H1 (cell line): Measurements from ENCODE around the gene TNKS2. TPM values are rescaled to one million over a fixed set of nuclear protein-coding genes. Genes with fewer than 3 reads are reported as not detected.

Experiments
- CTCF ChIA-PET: fragments of 300-600 bp; sonication (Branson Sonifier 250); formaldehyde crosslinking; loops from one replicate; lab custom pipeline; 2021; ENCODE audit not compliant: partially characterized antibody; lab: Charles Lee
- POLR2A ChIA-PET: fragments of 300-600 bp; sonication (Branson Sonifier 250); formaldehyde crosslinking; loops from one replicate; lab custom pipeline; 2021; ENCODE audit warnings: inconsistent platforms; ENCODE audit not compliant: partially characterized antibody; lab: Charles Lee
- DNase-seq, 2 experiments: peaks; one replicate each; pipeline versions ENCODE4 v3.0.0 to v3.0.0-alpha.2; 2010 to 2022; ENCODE audit warnings: low spot score in 2 of 2, low read depth in 1 of 2, mixed read lengths in 1 of 2
- FAIRE-seq: peaks from 2 replicates; lab custom pipeline; 2011; peaks lifted over from hg19 to GRCh38; lab: Jason Lieb, UNC
- H2AFZ ChIP-seq: 2 replicates; pipeline ENCODE4 v1.8.1; 2012; ENCODE audit warnings: low read length, inconsistent platforms
- H2AK5ac ChIP-seq: 2 replicates; pipeline ENCODE4 v1.6.1; 2013; ENCODE audit warnings: low read depth, low read length
- H2BK120ac ChIP-seq: replicated peaks from 2 replicates; pipeline ENCODE3; 2013; ENCODE audit warnings: low read depth, low read length, inconsistent platforms
- H2BK12ac ChIP-seq: 2 replicates; pipeline ENCODE4 v1.6.1; 2013; ENCODE audit warnings: low read depth, low read length
- H2BK15ac ChIP-seq: 2 replicates; pipeline ENCODE4 v1.6.1; 2013; ENCODE audit warnings: low read length
- H2BK20ac ChIP-seq: 2 replicates; pipeline ENCODE4 v1.6.1; 2013; ENCODE audit warnings: low read length
- H2BK5ac ChIP-seq: 2 replicates; pipeline ENCODE4 v1.6.1; 2013; ENCODE audit warnings: low read depth, low read length
- H3K14ac ChIP-seq: 2 replicates; pipeline ENCODE4 v1.6.1; 2013; ENCODE audit warnings: inconsistent platforms; ENCODE audit not compliant: insufficient read length
- H3K18ac ChIP-seq: 2 replicates; pipeline ENCODE4 v1.6.1; 2013; ENCODE audit warnings: low read length; ENCODE audit errors: extremely low read depth
- H3K23ac ChIP-seq: 2 replicates; pipeline ENCODE4 v1.6.1; 2013; ENCODE audit warnings: inconsistent platforms; ENCODE audit not compliant: insufficient read length
- H3K23me2 ChIP-seq: 2 replicates; pipeline ENCODE4 v1.6.1; 2013; ENCODE audit warnings: low read depth, low read length
- H3K27ac ChIP-seq: 2 replicates; pipeline ENCODE4 v1.6.1; 2011; ENCODE audit warnings: low read depth, low read length, inconsistent platforms
- H3K27me3 ChIP-seq, 4 experiments: replicated peaks in 1 of 4; 1 replicate in 1 of 4; 2 replicates in 3 of 4; pipeline versions ENCODE4 v1.6.1 to v1.8.1; 2011 to 2013; ENCODE audit warnings: low read length in 3 of 4, mild to moderate bottlenecking in 3 of 4, inconsistent platforms in 2 of 4, mixed read lengths in 2 of 4, moderate library complexity in 1 of 4; ENCODE audit not compliant: control insufficient read depth in 3 of 4, insufficient read depth in 3 of 4; ENCODE audit errors: extremely low read depth in 1 of 4
- H3K36me3 ChIP-seq, 4 experiments: 2 replicates each; pipeline versions ENCODE4 v1.6.1 to v1.8.1; 2011 to 2013; ENCODE audit warnings: mild to moderate bottlenecking in 4 of 4, low read length in 3 of 4, moderate library complexity in 2 of 4, control low read depth in 1 of 4, inconsistent platforms in 1 of 4; ENCODE audit not compliant: insufficient read depth in 4 of 4, control insufficient read depth in 2 of 4
- H3K4ac ChIP-seq: replicated peaks from 2 replicates; pipeline ENCODE3; 2013; ENCODE audit warnings: low read length, low read depth, mixed read lengths, inconsistent platforms; ENCODE audit not compliant: insufficient read length
- H3K4me1 ChIP-seq, 4 experiments: replicated peaks in 1 of 4; 1 replicate in 1 of 4; 2 replicates in 3 of 4; pipeline versions ENCODE4 v1.6.1 to v1.8.1; 2011 to 2013; ENCODE audit warnings: low read length in 3 of 4, inconsistent platforms in 2 of 4, mixed read lengths in 1 of 4; ENCODE audit not compliant: insufficient read depth in 4 of 4, control insufficient read depth in 3 of 4
- H3K4me2 ChIP-seq, 2 experiments: 2 replicates each; pipeline versions ENCODE4 v1.6.1 to v1.8.1; 2011 to 2013; ENCODE audit warnings: low read depth in 2 of 2, low read length in 2 of 2, control low read depth in 1 of 2, inconsistent platforms in 1 of 2, mild to moderate bottlenecking in 1 of 2; ENCODE audit not compliant: insufficient read depth in 1 of 2
- H3K4me3 ChIP-seq, 4 experiments: fragments of 200-600, 300-600 bp in 1 of 4; sonication (generic), shearing (Covaris generic), sonication (Bioruptor Twin) in 1 of 4; 2 replicates each; pipeline versions ENCODE4 v1.5.1 to v1.8.1; 2011 to 2016; ENCODE audit warnings: low read length in 4 of 4, low read depth in 3 of 4, control low read depth in 2 of 4, inconsistent platforms in 2 of 4, mild to moderate bottlenecking in 2 of 4, mixed read lengths in 1 of 4, moderate library complexity in 1 of 4; ENCODE audit not compliant: insufficient read depth in 2 of 4; ENCODE audit errors: extremely low read depth in 1 of 4
- H3K56ac ChIP-seq: replicated peaks from 2 replicates; pipeline ENCODE3; 2013; ENCODE audit warnings: low read depth, mild to moderate bottlenecking, mixed read lengths, low read length, inconsistent platforms; ENCODE audit not compliant: insufficient read length
- H3K79me1 ChIP-seq: 2 replicates; pipeline ENCODE4 v1.6.1; 2013; ENCODE audit warnings: low read depth, low read length, control low read depth
- H3K79me2 ChIP-seq, 2 experiments: 2 replicates each; pipeline versions ENCODE4 v1.6.1 to v1.8.1; 2012 to 2013; ENCODE audit warnings: low read length in 2 of 2, mild to moderate bottlenecking in 2 of 2, inconsistent platforms in 1 of 2; ENCODE audit not compliant: insufficient read depth in 2 of 2, control insufficient read depth in 1 of 2
- H3K9ac ChIP-seq, 4 experiments: replicated peaks in 1 of 4; 1 replicate in 1 of 4; 2 replicates in 3 of 4; pipeline versions ENCODE4 v1.6.1 to v1.8.1; 2011 to 2013; ENCODE audit warnings: low read depth in 3 of 4, low read length in 3 of 4, control low read depth in 2 of 4, mild to moderate bottlenecking in 2 of 4, moderate library complexity in 2 of 4, inconsistent platforms in 1 of 4; ENCODE audit errors: extremely low read depth in 1 of 4
- H3K9me3 ChIP-seq, 2 experiments: 2 replicates each; pipeline versions ENCODE4 v1.6.1 to v1.8.1; 2012 to 2013; ENCODE audit warnings: mild to moderate bottlenecking in 2 of 2, moderate library complexity in 2 of 2, control low read depth in 1 of 2, inconsistent platforms in 1 of 2, low read depth in 1 of 2, low read length in 1 of 2, mixed read lengths in 1 of 2; ENCODE audit not compliant: insufficient read depth in 2 of 2
- H4K20me1 ChIP-seq, 2 experiments: replicated peaks in 1 of 2; 2 replicates each; pipeline versions ENCODE3 to v1.8.1; 2011 to 2013; ENCODE audit warnings: inconsistent platforms in 2 of 2, low read length in 2 of 2, mild to moderate bottlenecking in 1 of 2; ENCODE audit not compliant: insufficient read depth in 2 of 2, control insufficient read depth in 1 of 2
- H4K5ac ChIP-seq: 2 replicates; pipeline ENCODE4 v1.6.1; 2013; ENCODE audit warnings: low read length, low read depth, mixed read lengths, inconsistent platforms; ENCODE audit not compliant: insufficient read length
- H4K8ac ChIP-seq: 2 replicates; pipeline ENCODE4 v1.8.0; 2013; ENCODE audit warnings: mild to moderate bottlenecking, moderate library complexity, low read length, inconsistent platforms; ENCODE audit not compliant: insufficient read depth; ENCODE audit errors: extremely low read depth
- H4K91ac ChIP-seq: replicated peaks from 2 replicates; pipeline ENCODE3; 2013; ENCODE audit warnings: low read length, mixed read lengths, inconsistent platforms; ENCODE audit not compliant: insufficient read length
- ASH2L ChIP-seq: fragments of 200-600, 300-600 bp; sonication (generic); IDR thresholded peaks from one replicate; pipeline ENCODE4 v1.7.1; 2017; ENCODE audit warnings: low read length
- BCL11A ChIP-seq, 2 experiments: IDR thresholded peaks; one replicate each; pipeline ENCODE4 v1.6.1; 2011; ENCODE audit warnings: low read depth in 2 of 2, low read length in 2 of 2, mild to moderate bottlenecking in 2 of 2
- CTBP2 ChIP-seq: IDR thresholded peaks from 2 replicates; pipeline ENCODE4 v1.7.0; 2011; ENCODE audit warnings: borderline replicate concordance, mild to moderate bottlenecking, moderate library complexity, mixed read lengths, low read length; ENCODE audit not compliant: insufficient read depth, insufficient read length
- EGR1 ChIP-seq: IDR thresholded peaks from 2 replicates; pipeline ENCODE4 v1.6.1; 2011; ENCODE audit warnings: low read depth, low read length, borderline replicate concordance
- EP300 ChIP-seq, 2 experiments: IDR thresholded peaks; 1 replicate in 1 of 2; 2 replicates in 1 of 2; pipeline ENCODE4 v1.6.1; 2011 to 2012; ENCODE audit warnings: low read depth in 2 of 2, low read length in 2 of 2, mild to moderate bottlenecking in 2 of 2, borderline replicate concordance in 1 of 2, inconsistent platforms in 1 of 2, moderate library complexity in 1 of 2
- JUN ChIP-seq: IDR thresholded peaks from 2 replicates; pipeline ENCODE4 v1.6.1; 2011; ENCODE audit warnings: low read depth, mild to moderate bottlenecking, improper control_type of control experiment, low read length
- KDM5A ChIP-seq: fragments of 200-600 bp; IDR thresholded peaks from 2 replicates; pipeline ENCODE4 v1.7.1; 2012; ENCODE audit warnings: mild to moderate bottlenecking, low read length, inconsistent platforms, mixed read lengths
- MAFK ChIP-seq: IDR thresholded peaks from 2 replicates; pipeline ENCODE4 v1.6.1; 2012; ENCODE audit warnings: low read depth, mild to moderate bottlenecking, improper control_type of control experiment, low read length
- PHF8 ChIP-seq: fragments of 200-600 bp; sonication (generic); conservative IDR thresholded peaks from 2 replicates; pipeline ENCODE4 v1.7.1; 2012; ENCODE audit warnings: low read depth, mild to moderate bottlenecking, inconsistent platforms, low read length, moderate library complexity
- POU5F1 ChIP-seq: IDR thresholded peaks from 2 replicates; pipeline ENCODE4 v1.6.1; 2011; ENCODE audit warnings: low read depth, mild to moderate bottlenecking, low read length, moderate library complexity
- SIRT6 ChIP-seq: IDR thresholded peaks from one replicate; pipeline ENCODE4 v1.7.1; 2012; ENCODE audit warnings: low read length, inconsistent platforms
- SP4 ChIP-seq: IDR thresholded peaks from 2 replicates; pipeline ENCODE4 v1.6.1; 2012; ENCODE audit warnings: low read length, inconsistent platforms
- SUZ12 ChIP-seq: fragments of 200-600 bp; sonication (generic); IDR thresholded peaks from 2 replicates; pipeline ENCODE4 v1.6.1; 2012; ENCODE audit warnings: mild to moderate bottlenecking, inconsistent platforms, low read length, moderate library complexity, mixed read lengths
- TCF12 ChIP-seq: IDR thresholded peaks from 2 replicates; pipeline ENCODE4 v1.6.1; 2011; ENCODE audit warnings: low read depth, mild to moderate bottlenecking, low read length
- WGBS, 2 experiments: shearing (Covaris generic) in 1 of 2; methylation state at CpG; one replicate each; pipeline versions ENCODE4 v1.1.6 to v1.1.7; 2013 to 2015; ENCODE audit warnings: low lambda C conversion rate in 2 of 2, mixed read lengths in 2 of 2, inconsistent platforms in 1 of 2, low coverage in 1 of 2, missing lambda C conversion rate in 1 of 2; ENCODE audit not compliant: insufficient replicate concordance in 2 of 2, insufficient coverage in 1 of 2, insufficient read length in 1 of 2; ENCODE audit errors: extremely low coverage in 1 of 2, missing lambda C conversion rate in 1 of 2; 5-methylcytosine and 5-hydroxymethylcytosine counted together
- polyA plus RNA-seq, 7 experiments: library from polyadenylated mRNA; depleted of rRNA in 3 of 7; stranded (reverse) in 5 of 7; unstranded in 2 of 7; fragments of >200 nt in 5 of 7; fragments of 200-250 nt in 2 of 7; gene quantifications; 1 replicate in 5 of 7; 2 replicates in 1 of 7; 4 replicates in 1 of 7; pipeline versions ENCODE4 v1.2.1 to v1.2.3, GENCODE V29; 2011 to 2013; ENCODE audit warnings: missing spikeins in 2 of 7, mixed read lengths in 2 of 7
- total RNA-seq: library from RNA; stranded (reverse); fragmentation: NEBNext Ultra II Directional; extraction: Animal tissue kit (Norgen Biotek cat#: 25700); gene quantifications from 2 replicates; pipeline ENCODE4 v1.2.1, GENCODE V29; 2021
- TF ChIP-seq, protein P1 (sequence below): IDR thresholded peaks from 2 replicates; pipeline ENCODE4 v1.6.1; 2011; ENCODE audit warnings: low read depth, mild to moderate bottlenecking, low read length; ENCODE audit not compliant: insufficient read depth

TNKS2 gene
- total and polyA plus RNA-seq, 2 of the 8 experiments (the other 6 are each of a cell fraction or from before 2014, with no cell fraction given): 23.3 to 73.6 TPM

DNA sequence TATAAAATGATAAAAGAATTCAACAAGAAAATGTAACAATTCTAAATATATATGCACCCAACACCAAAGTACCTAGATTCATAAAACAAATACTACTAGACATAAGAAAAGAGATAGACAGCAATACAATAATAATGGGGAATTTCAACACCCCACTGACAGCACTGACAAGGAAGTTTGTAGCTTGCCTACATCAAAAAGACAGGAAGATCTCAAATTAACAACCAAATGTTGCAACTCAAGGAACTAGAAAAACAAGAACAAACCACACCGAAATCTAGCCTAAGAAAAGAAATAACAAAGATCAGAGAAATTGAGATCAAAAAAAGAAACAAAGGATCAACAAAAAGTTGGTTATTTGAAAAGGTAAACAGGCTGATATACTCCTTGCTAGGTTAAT lies 36.5 kb upstream of the TNKS2 start:
- no peak overlapping the region for H2AFZ ChIP-seq
- no peak overlapping the region for H2AK5ac ChIP-seq
- no peaks in the 10 kb centered on the region for H4K20me1 ChIP-seq
- H3K23ac ChIP-seq: no peak overlapping the region
- H2BK120ac ChIP-seq: no peak overlapping the region
- H3K79me2 ChIP-seq: no peaks in the 10 kb centered on the region
- ChIA-PET POLR2A (no interaction called here), CTCF (interaction anchor here (1.1 to 4.0 kb wide), 2 partner anchors 8 to 54 kb away, joined by 4 to 26 read pairs; no protein-coding TSS in a partner anchor)
- no peak overlapping the region for H3K18ac ChIP-seq
- 71% methylated on average over 1 of the region's 1 CpG; no CpG with 5 or more reads in 1 of the 2 experiments for WGBS, 2 experiments
- H3K9me3 ChIP-seq: peaks cover 4 to 8% of the 10 kb centered on the region in 2 experiments; a peak in 3 of 4 replicates
- H3K23me2 ChIP-seq: no peaks in the 10 kb centered on the region
- H2BK12ac ChIP-seq: no peak overlapping the region
- no peak overlapping the region for H2BK20ac ChIP-seq
- no peak overlapping the region for H4K5ac ChIP-seq
- DNase-seq (no peak), FAIRE-seq (no peak)
- no peaks in the 10 kb centered on the region for H3K79me1 ChIP-seq
- no peak overlapping the region for H3K4me2 ChIP-seq
- no peak overlapping the region for H4K8ac ChIP-seq
- H2BK15ac ChIP-seq: no peak overlapping the region
- no peaks in the 10 kb centered on the region for H3K27me3 ChIP-seq
- no peak overlapping the region for H3K14ac ChIP-seq
- H3K56ac ChIP-seq: no peak overlapping the region
- no peak overlapping the region for H2BK5ac ChIP-seq
- no peak overlapping the region for H4K91ac ChIP-seq
- no peak overlapping the region for H3K4me3 ChIP-seq
- no peak overlapping the region for H3K4ac ChIP-seq
- H3K4me1 ChIP-seq: no peaks in the 10 kb centered on the region
- H3K9ac ChIP-seq: no peak overlapping the region
- no peak overlapping the region for H3K27ac ChIP-seq
- H3K36me3 ChIP-seq: no peaks in the 10 kb centered on the region
- TF ChIP-seq SP4: no peak
- TF ChIP-seq MAFK: no peak
- no peak for TF ChIP-seq JUN
- TF ChIP-seq PHF8: no peak
- no peak for TF ChIP-seq SIRT6
- no peak for TF ChIP-seq SUZ12
- no peak for TF ChIP-seq KDM5A
- no peak for TF ChIP-seq BCL11A (IDR thresholded peaks at IDR 0.05; ENCODE audit: low read depth in 2 of 2, low read length in 2 of 2)
- no peak for TF ChIP-seq POU5F1
- no peak for TF ChIP-seq ASH2L
- no peak for TF ChIP-seq TCF12
- no peak for TF ChIP-seq EGR1
- TF ChIP-seq EP300 (IDR thresholded peaks at IDR 0.05; ENCODE audit: borderline replicate concordance in 1 of 2, low read depth in 2 of 2, low read length in 2 of 2): no peak
- no peak for TF ChIP-seq CTBP2
- TF ChIP-seq, protein P1, sequence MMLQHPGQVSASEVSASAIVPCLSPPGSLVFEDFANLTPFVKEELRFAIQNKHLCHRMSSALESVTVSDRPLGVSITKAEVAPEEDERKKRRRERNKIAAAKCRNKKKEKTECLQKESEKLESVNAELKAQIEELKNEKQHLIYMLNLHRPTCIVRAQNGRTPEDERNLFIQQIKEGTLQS: no peak
